ENCODE results near the gene NEK7.
"Not testable (repeated sequence)": the region's sequence is repeated elsewhere in the genome, so short reads cannot be mapped to it uniquely, and the experiment has no call there.

The NEK7 gene

GRCh38 chr1:198186916-198187580 lies 30.2 kb downstream of the NEK7 start:
- POLR2A ChIA-PET (ENCODE audit: low non-redundant PET) = no interaction called here
- no peak overlapping the region for H3K27ac ChIP-seq
- no peak for DNase-seq (ENCODE audit: low spot score)
- CTCF ChIA-PET = interaction anchor here (0.5 to 1.2 kb wide), 5 partner anchors 9 to 456 kb away, joined by 3 to 4 read pairs (median 3); no protein-coding TSS in a partner anchor
- TF ChIP-seq, protein P1, sequence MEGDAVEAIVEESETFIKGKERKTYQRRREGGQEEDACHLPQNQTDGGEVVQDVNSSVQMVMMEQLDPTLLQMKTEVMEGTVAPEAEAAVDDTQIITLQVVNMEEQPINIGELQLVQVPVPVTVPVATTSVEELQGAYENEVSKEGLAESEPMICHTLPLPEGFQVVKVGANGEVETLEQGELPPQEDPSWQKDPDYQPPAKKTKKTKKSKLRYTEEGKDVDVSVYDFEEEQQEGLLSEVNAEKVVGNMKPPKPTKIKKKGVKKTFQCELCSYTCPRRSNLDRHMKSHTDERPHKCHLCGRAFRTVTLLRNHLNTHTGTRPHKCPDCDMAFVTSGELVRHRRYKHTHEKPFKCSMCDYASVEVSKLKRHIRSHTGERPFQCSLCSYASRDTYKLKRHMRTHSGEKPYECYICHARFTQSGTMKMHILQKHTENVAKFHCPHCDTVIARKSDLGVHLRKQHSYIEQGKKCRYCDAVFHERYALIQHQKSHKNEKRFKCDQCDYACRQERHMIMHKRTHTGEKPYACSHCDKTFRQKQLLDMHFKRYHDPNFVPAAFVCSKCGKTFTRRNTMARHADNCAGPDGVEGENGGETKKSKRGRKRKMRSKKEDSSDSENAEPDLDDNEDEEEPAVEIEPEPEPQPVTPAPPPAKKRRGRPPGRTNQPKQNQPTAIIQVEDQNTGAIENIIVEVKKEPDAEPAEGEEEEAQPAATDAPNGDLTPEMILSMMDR (conservative IDR thresholded peaks at IDR 0.05; ENCODE audit: low read depth) = no peak

- POLR2A ChIA-PET (ENCODE audit: low non-redundant PET) = no interaction called here
Measured at GRCh38 chr1:198187973-198188588, 31.3 kb downstream of the NEK7 start.

GRCh38 chr1:198191117-198191516 lies 34.3 kb downstream of the NEK7 start:
- ChIA-PET CTCF (no interaction called here), POLR2A (ENCODE audit: low non-redundant PET) (no interaction called here)
- H3K27ac ChIP-seq = no peak overlapping the region
- no peak for DNase-seq (ENCODE audit: low spot score)
- TF ChIP-seq, protein P1 (conservative IDR thresholded peaks at IDR 0.05; ENCODE audit: low read depth) = no peak

More at GRCh38 chr1:198187973-198188588, 31.3 kb downstream of the NEK7 start:
- DNase-seq (ENCODE audit: low spot score) = no peak
- CTCF ChIA-PET = interaction anchor here (0.9 kb wide), 2 partner anchors 10 to 69 kb away, joined by 3 to 4 read pairs; no protein-coding TSS in a partner anchor
- no peak overlapping the region for H3K27ac ChIP-seq
- TF ChIP-seq, protein P1 (conservative IDR thresholded peaks at IDR 0.05; ENCODE audit: low read depth) = no peak

DNA sequence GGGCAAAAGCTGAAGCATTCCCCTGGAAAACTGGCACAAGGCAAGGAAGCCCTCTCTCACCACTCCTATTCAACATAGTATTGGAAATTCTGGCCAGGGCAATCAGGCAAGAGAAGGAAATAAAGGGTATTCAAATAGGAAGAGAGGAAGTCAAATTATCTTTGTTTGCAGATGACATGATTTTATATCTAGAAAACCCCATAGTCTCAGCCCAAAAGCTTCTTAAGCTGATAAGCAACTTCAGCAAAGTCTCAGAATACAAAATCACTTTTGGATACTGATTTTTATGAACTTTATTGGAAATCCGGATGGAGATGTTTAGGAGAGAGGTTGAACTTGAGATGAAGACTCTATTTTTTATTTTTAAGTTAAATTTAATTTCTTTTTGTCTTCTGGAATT lies 37.1 kb downstream of the NEK7 start:
- CTCF ChIA-PET = interaction anchor here (0.9 kb wide), 1 partner anchor 10 kb away, joined by 4 read pairs; no protein-coding TSS in a partner anchor
- DNase-seq (ENCODE audit: low spot score); H3K27ac ChIP-seq; POLR2A ChIA-PET (ENCODE audit: low non-redundant PET): not testable (repeated sequence)

GRCh38 chr1:198196630-198197029 lies 39.8 kb downstream of the NEK7 start:
- DNase-seq (ENCODE audit: low spot score) = no peak
- TF ChIP-seq, protein P1 (conservative IDR thresholded peaks at IDR 0.05; ENCODE audit: low read depth) = no peak
- POLR2A ChIA-PET (ENCODE audit: low non-redundant PET) = no interaction called here
- no peak overlapping the region for H3K27ac ChIP-seq
- CTCF ChIA-PET = interaction anchor here (0.6 kb wide), 1 partner anchor 391 kb away, joined by 3 read pairs; no protein-coding TSS in a partner anchor

DNA sequence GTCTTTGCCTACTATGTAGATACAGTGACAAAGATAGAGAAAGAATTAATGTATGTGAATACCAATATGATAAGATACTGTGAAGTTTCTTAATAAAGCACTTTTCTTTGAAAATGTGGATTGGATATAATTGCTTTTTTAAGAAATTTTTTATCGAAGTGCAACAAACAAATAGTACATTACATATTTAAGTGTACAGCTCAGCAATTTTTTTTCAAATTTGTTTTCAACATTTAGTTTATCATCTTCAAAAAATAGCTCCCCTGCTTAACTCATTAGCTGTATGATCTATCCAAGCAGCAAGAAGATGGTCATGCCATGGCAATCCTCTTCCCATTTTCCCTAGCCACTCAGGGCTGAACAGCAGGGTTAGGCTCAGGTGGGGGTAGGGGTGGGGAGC lies 40.5 kb downstream of the NEK7 start:
- H3K27ac ChIP-seq = no peak overlapping the region
- TF ChIP-seq, protein P1 (conservative IDR thresholded peaks at IDR 0.05; ENCODE audit: low read depth) = no peak
- CTCF ChIA-PET = no interaction called here
- no peak for DNase-seq (ENCODE audit: low spot score)
- POLR2A ChIA-PET (ENCODE audit: low non-redundant PET) = no interaction called here

DNA sequence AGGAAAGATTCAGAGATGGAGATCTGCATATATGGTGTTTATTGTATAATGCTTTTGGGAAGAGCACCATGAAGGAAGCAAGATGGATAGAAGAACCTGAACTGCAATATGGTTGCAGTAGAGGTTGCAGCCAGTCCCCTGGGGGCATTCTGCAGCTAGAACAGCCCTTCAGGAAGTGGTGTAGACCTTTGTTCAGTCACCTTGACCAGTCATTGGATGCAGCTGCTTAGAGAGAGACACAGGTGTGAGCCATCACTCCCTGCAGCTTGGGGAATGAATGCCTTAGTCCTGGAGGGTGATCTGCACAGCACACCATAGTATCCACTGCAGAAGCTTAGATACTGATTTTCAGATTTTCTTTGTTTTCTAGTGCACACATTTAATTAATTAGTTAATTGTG lies 42.3 kb downstream of the NEK7 start:
- DNase-seq (ENCODE audit: low spot score) = no peak
- CTCF ChIA-PET = interaction anchor here (0.6 to 1.1 kb wide), 2 partner anchors 70 to 562 kb away, joined by 3 read pairs; no protein-coding TSS in a partner anchor
- POLR2A ChIA-PET (ENCODE audit: low non-redundant PET) = no interaction called here
- H3K27ac ChIP-seq = no peak overlapping the region
- TF ChIP-seq, protein P1 (conservative IDR thresholded peaks at IDR 0.05; ENCODE audit: low read depth) = no peak

Data from RWPE1 (cell line).